Measurements from ENCODE around the gene PRDX6.
"Not testable (repeated sequence)": the region's sequence is repeated elsewhere in the genome, so short reads cannot be mapped to it uniquely, and the experiment has no call there.

Gene PRDX6, protein sequence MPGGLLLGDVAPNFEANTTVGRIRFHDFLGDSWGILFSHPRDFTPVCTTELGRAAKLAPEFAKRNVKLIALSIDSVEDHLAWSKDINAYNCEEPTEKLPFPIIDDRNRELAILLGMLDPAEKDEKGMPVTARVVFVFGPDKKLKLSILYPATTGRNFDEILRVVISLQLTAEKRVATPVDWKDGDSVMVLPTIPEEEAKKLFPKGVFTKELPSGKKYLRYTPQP

GRCh38 chr1:173477286-173478093 lies at the start of gene PRDX6:
Gene PRDX6, plus strand, starts transcription at chr1:173477335. Its CDS starts 63 bp downstream, at chr1:173477398.
- peak; percentile 76 for DNase-seq

DNA sequence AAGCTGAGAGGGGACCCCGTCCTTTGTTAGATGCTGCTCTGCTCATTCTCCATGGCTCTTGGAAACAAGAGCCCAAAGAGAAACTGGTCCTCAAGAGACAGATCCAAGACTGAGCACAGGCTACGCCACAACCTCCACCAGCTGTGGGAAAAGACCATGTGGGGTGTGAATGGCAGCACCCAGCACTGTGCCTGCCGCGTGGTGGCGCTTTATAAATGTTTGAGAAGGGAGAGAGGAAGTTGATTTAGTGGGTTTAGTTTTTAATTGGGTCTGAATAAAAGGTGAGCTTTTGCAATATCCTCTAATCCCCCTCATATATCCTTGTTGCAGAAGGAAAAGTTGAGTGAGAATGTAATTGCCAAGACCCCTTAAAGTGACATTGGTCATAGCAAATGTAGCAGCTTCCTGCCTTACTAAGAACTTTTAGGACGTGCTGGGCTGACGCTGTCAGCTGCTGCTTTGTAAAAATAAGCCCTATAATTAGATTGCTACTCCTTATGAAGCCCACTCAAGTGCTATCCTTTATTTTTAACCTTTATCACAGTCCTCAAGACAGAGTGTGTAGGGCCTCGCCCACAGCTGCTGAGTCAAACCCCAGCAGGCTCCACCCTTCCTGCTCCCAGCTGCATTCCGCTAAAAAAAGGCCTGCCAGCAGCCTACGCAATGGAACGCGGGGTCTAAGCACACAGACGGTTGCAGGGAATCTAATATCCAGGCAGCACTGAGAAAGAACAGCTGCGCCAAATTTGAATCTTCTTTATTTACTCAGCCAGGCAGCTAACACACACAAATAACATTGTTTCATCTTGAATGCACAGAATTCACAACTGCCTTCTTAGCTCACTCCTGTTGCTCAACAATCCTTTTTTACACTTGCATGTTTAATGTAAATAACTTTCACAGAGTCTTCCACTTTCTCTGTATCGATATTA lies 47.4 kb upstream of the PRDX6 start:
- DNase-seq = peak; percentile 29

- DNase-seq = no peak
These were observed 46.3 kb upstream of the PRDX6 start for GRCh38 chr1:173430677-173431303.

GRCh38 chr1:173431304-173432045 lies 45.7 kb upstream of the PRDX6 start:
- DNase-seq = peak; percentile 58

DNA sequence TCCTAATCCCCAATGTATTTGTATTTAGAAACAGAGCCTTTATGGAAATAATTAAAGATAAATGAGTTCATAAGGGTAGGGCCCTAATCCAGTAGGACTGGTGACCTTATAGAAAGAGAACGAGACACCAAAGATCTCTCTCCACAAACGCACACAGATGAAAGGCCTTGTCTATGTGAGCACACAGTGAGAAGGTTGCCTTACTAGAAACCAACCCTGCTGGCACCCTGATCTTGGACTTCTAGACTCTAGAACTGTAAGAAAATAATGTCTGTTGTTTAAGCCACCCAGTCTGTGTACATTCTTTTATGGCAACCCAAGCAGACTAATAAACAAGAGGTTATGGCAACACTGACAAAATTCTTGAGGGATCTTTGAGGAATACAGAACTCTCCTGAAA lies 44.8 kb upstream of the PRDX6 start:
- DNase-seq = no peak

GRCh38 chr1:173433751-173434326 lies 43.3 kb upstream of the PRDX6 start:
- DNase-seq = no peak

DNA sequence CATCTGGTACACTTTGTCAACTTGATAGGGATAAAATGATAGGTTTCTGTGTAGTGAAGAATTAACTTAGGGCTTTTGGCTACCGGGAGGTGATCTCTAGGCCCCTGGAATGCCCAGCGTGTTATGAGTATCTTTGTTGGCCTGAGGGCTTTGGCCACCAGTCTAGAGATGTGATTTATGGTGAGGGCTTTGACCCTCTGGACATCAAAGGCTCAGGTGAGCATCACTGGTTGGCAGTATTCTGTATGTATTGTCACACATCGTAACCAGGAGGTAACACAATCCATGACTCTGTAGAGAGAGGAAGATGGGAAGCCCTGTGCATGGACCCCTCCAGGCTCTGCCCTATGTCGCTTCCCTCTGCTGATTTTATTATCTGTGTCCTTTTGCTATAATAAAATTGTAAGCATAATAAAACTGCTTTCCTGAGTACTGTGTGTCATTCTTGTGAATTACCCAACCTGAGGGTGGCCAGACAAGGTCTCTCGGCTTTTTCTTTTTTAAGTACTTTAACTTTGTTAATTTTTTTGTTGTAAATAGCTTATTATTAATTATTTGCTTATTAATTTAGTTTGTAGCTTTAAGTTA lies 40.2 kb upstream of the PRDX6 start:
- no peak for DNase-seq

GRCh38 chr1:173438675-173439074 lies 38.5 kb upstream of the PRDX6 start:
- DNase-seq = no peak

DNA sequence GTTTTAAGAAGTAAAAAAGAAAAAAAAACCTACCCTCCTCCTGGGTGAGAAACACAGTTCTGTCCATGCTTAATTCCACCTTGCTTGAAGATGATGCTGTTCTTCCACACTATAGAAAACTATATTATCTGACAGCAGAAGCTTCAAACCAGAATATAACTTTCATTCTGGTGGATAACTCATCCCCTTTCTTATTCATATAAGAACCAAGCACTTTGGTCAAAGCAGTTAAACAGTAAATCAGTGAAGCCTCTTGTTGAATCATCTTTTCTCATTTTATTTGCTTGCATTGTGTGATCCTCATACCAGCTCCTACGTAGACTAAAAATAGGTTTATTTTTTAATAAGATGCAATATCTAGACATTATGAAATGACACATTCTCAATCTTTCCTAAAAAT lies 36.7 kb upstream of the PRDX6 start:
- DNase-seq = no peak

- no peak for DNase-seq
These were observed 32.4 kb upstream of the PRDX6 start for GRCh38 chr1:173444757-173445156.

GRCh38 chr1:173445164-173445563 lies 32.0 kb upstream of the PRDX6 start:
- no peak for DNase-seq

GRCh38 chr1:173445656-173446055 lies 31.5 kb upstream of the PRDX6 start:
- no peak for DNase-seq

DNA sequence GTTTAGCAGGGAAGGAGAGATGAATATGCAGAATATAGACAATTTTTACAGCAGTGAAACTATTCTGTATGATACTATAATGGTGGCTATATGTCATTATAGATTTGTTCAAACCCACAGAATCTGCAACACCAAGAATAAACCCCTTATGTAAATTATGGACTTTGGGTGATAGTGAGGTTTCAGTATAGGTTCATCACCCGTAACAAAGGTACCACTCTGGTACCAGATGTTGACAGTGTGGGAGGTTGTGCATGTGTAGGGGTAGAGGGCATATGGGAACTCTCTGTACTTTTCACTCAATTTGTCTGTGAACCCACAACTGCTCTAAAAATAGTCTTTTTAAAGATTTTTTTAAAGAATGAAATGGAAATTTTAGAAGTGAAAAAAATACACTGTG lies 29.9 kb upstream of the PRDX6 start:
- no peak for DNase-seq

DNA sequence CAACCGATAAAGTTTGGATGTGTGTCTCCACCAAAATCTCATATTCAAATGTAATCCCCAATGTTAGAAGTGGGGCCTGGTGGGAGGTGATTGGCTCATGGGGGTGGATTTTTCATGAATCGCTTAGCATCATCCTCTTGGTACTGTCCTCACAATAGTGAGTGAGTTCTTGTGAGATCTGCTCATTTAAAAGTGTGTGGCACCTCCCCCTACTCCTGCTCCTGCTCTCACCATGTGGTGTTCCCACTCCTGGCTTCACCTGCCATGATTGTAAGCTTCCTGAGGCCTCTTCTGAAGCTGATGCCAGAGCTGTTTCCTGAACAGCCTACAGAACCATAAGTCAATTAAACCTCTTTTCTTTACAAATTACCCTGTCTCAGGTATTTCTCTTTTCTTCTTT lies 28.2 kb upstream of the PRDX6 start:
- no peak for DNase-seq

- DNase-seq = no peak
These were observed 25.2 kb upstream of the PRDX6 start for GRCh38 chr1:173451981-173452380.

DNA sequence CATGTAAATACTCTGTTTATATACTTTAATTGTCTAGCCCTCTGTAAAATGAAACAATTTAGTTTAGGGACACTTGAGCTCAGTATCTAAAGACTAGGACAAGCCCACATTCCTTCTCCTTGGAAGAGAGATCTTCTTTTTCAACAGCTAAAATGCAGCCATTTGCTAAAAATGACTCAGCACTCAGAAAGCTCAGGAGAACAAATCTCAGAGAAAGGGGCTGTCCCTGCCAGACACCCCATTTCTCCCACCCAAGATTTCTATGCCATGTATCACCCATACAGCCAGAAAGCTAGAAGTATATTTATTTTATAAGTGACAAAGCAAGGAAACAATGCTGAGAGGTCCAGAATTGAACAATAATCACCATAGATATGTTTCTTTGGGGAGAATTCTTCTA lies 23.2 kb upstream of the PRDX6 start:
- DNase-seq = no peak

DNA sequence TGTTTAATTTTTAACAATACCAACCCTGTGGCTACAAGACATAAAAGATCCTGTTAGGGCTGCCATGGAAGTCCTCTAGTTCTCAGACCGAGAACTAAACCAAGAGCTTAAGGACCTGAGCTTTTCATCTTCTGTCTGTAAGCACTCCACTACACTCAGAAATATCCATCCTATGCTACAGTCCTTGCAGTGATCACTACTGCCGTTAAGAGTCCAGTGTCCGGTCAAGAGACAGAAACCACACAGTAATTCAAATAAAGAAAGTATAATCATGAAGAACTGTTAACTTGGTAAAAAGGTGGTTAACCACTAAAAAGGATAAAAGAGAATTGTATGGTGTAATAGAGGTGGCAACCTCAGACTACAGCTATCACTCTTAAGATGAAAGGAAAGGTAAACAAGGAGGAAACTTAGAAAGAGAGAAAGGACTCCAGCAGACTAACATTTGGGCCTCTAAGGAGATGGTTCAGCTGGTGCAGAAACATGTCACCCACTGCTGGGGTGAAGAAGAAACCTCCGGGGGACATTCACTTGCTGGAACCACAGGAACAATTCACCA lies 22.1 kb upstream of the PRDX6 start:
- DNase-seq = no peak

GRCh38 chr1:173459885-173460284 lies 17.2 kb upstream of the PRDX6 start:
- no peak for DNase-seq

DNA sequence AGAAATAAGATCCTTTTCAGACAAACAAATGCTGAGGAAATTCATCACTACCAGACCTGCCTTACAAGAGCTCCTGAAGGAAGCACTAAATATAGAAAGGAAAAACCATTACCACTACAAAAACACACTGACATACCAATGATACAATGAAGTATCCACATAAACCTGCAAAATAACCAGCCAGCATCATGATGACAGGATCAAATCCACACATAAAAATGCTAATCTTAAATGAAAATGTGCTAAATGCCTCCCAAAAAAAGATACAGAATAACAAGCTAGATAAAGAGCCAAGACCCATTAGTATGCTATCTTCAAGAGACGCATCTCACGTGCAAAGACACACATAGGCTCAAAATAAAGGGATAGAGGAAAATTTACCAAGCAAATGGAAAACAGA lies 14.5 kb upstream of the PRDX6 start:
- not testable (repeated sequence) for DNase-seq

DNA sequence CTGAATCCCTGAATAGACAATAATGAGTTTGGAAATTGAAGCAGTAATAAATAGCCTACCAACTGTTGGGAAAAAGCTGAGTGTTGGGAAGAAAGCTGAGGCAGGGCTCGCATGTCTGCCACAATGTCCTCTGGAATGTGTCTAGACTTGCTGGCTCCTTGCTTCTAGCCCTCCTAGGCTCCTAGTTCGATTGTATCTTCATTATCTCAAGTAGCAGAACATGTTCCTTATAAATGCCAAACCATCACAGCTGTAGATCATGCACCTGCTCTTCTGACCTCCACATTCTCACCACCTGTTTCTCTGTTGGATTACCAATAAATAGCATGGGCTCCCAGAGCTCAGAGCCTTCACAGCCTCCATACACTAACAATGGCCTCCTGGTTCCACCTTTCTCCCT lies 12.9 kb upstream of the PRDX6 start:
- not testable (repeated sequence) for DNase-seq

DNA sequence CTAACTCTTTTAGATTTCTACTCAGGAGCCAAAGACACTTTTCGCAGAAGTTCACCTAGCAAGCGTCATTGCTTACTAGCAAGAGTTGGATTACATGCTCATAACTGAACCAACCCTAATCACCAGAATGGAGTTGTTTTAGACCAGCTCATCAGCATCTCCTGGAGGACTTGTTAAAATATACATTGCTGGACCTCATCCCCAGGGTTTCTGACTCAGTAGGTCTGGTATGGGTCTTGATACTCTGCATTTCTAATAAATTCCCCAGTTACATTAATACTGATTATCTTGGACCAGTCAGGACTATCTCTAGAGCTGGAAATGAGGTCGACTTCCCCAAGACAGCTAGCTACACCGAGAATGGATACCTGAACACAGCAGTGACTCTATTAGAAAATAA lies 9.7 kb upstream of the PRDX6 start:
- no peak for DNase-seq
